Spleen (tissue), 11 donors: ENCODE results near the gene RPL10. TPM values are rescaled to one million over a fixed set of nuclear protein-coding genes. Genes with fewer than 3 reads are reported as not detected.

Experiments used
- DNase-seq: peaks from one replicate; pipeline ENCODE4 v3.0.0-alpha.2; 2020
- H3K27ac ChIP-seq, 8 donors: fragments of 200-600 bp; sonication (generic) in 7 of 8; 1 replicate in 4 of 8; 2 replicates in 4 of 8; pipeline versions ENCODE4 v1.5.0 to v1.8.0; 2016 to 2021; ENCODE audit warnings: inconsistent platforms in 4 of 8, mild to moderate bottlenecking in 4 of 8, moderate library complexity in 1 of 8
- H3K27me3 ChIP-seq, 7 donors: fragments of 200-600 bp; sonication (generic) in 6 of 7; replicated peaks in 1 of 7; 1 replicate in 4 of 7; 2 replicates in 3 of 7; pipeline versions ENCODE4 v1.5.0 to v1.8.0; 2016 to 2021; ENCODE audit warnings: inconsistent platforms in 3 of 7, mild to moderate bottlenecking in 1 of 7
- H3K36me3 ChIP-seq, 6 donors: fragments of 200-600 bp; sonication (generic) in 5 of 6; 1 replicate in 4 of 6; 2 replicates in 2 of 6; pipeline versions ENCODE4 v1.5.0 to v1.8.0; 2016 to 2021; ENCODE audit warnings: inconsistent platforms in 2 of 6
- H3K4me1 ChIP-seq, 6 donors: fragments of 200-600 bp; sonication (generic) in 5 of 6; 1 replicate in 3 of 6; 2 replicates in 3 of 6; pipeline versions ENCODE4 v1.5.0 to v1.8.0; 2016 to 2021; ENCODE audit warnings: inconsistent platforms in 3 of 6
- H3K4me3 ChIP-seq, 8 donors: fragments of 200-600 bp; sonication (generic) in 7 of 8; 1 replicate in 4 of 8; 2 replicates in 4 of 8; pipeline versions ENCODE4 v1.5.0 to v1.8.0; 2016 to 2021; ENCODE audit warnings: inconsistent platforms in 4 of 8, mild to moderate bottlenecking in 4 of 8, moderate library complexity in 2 of 8
- H3K9me3 ChIP-seq, 8 donors: fragments of 200-600 bp; sonication (generic) in 7 of 8; 1 replicate in 4 of 8; 2 replicates in 4 of 8; pipeline versions ENCODE4 v1.5.0 to v1.8.0; 2016 to 2021; ENCODE audit warnings: inconsistent platforms in 4 of 8
- POLR2A ChIP-seq, 3 donors: fragments of 450-650 bp; IDR thresholded peaks; one replicate each; pipeline ENCODE4 v1.5.1; 2017; ENCODE audit warnings: antibody characterized with exemption in 3 of 3, mild to moderate bottlenecking in 1 of 3
- POLR2AphosphoS5 ChIP-seq, 3 donors: sonication (generic); formaldehyde crosslinking; IDR thresholded peaks; one replicate each; pipeline ENCODE4 v1.5.1; 2017; ENCODE audit warnings: antibody characterized with exemption in 3 of 3
- WGBS, 5 donors: extraction: QIAGEN DNeasy Blood & Tissue Kit in 3 of 5; methylation state at CpG; one replicate each; pipeline versions ENCODE4 v1.1.5 to v1.1.7; 2013 to 2018; 5-methylcytosine and 5-hydroxymethylcytosine counted together
- intact Hi-C: fragments of 100-400 bp; cut with DNase I; formaldehyde crosslinking; loops from one replicate; pipeline ENCODE4 v1.15.0; 2023; ENCODE audit warnings: low total_unique reads
- polyA plus RNA-seq, 3 donors: library from polyadenylated mRNA; stranded (reverse); fragments of 200-250 nt; gene quantifications; one replicate each; pipeline ENCODE4 v1.2.1, GENCODE V29; 2013
- total RNA-seq, 7 donors: library from RNA; depleted of rRNA in 3 of 7; stranded (reverse); fragments of >200 nt in 3 of 7; fragmentation: NEBNext Ultra II Directional in 4 of 7; extraction: Animal tissue kit (Norgen Biotek cat#: 25700) in 4 of 7; gene quantifications; one replicate each; pipeline versions ENCODE4 v1.1.0 to v1.2.1, GENCODE V29; 2016 to 2021
- TF ChIP-seq, protein P1 (sequence below), 11 experiments: fragments of 200-600 bp in 7 of 11; fragments of 450-650 bp in 4 of 11; sonication (generic) in 4 of 11; IDR thresholded peaks in 8 of 11; conservative IDR thresholded peaks in 3 of 11; 1 replicate in 7 of 11; 2 replicates in 4 of 11; pipeline versions ENCODE4 v1.4.0 to v1.8.0; 2016 to 2021; ENCODE audit warnings: antibody characterized with exemption in 11 of 11, inconsistent platforms in 4 of 11, mild to moderate bottlenecking in 1 of 11
- donor health status: healthy with polysubstance abuse.
- donor health status: DM: no; HTN: no; CAD: no; lungs with moderate emphysema.
- donor health status: DM: no; HTN: no; CAD: no.
- donor health status: Bipolar disorder and iron deficiency.
- donor health status: healthy.
- donor health status: DM: no; HTN: no; CAD: no.
- donor health status: DM: yes; HTN: yes; CAD: no.

The RPL10 gene
- total and polyA plus RNA-seq, 10 donors: 2,711 to 9,324 (median 3,504) TPM

GRCh38 chrX:154436374-154436982, 38.3 kb downstream of the RPL10 start:
- intact Hi-C loops: no loop called here
- TF ChIP-seq POLR2AphosphoS5 (IDR thresholded peaks at IDR 0.05) (peak in 2 of 3 donors; percentile 22 to 62), POLR2A (IDR thresholded peaks at IDR 0.05) (no peak)
- DNase-seq: peak; percentile 90
- Histone ChIP-seq H3K36me3 (peaks cover 0 to 77% (median 22%) of the 10 kb centered on the region in 6 donors), H3K9me3 (no peaks in the 10 kb centered on the region), H3K4me1 (peaks cover 4 to 55% (median 21%) of the 10 kb centered on the region in 6 donors), H3K4me3 (peak overlapping the region in 7 of 8 donors; percentile 61 to 93 (median 78)), H3K27me3 (no peaks in the 10 kb centered on the region), H3K27ac (peak overlapping the region; percentile 60 to 95 (median 90))
- 7 to 63% (median 20%) methylated on average over 1 to 56 of the region's 78 CpGs for WGBS, 5 donors

DNA sequence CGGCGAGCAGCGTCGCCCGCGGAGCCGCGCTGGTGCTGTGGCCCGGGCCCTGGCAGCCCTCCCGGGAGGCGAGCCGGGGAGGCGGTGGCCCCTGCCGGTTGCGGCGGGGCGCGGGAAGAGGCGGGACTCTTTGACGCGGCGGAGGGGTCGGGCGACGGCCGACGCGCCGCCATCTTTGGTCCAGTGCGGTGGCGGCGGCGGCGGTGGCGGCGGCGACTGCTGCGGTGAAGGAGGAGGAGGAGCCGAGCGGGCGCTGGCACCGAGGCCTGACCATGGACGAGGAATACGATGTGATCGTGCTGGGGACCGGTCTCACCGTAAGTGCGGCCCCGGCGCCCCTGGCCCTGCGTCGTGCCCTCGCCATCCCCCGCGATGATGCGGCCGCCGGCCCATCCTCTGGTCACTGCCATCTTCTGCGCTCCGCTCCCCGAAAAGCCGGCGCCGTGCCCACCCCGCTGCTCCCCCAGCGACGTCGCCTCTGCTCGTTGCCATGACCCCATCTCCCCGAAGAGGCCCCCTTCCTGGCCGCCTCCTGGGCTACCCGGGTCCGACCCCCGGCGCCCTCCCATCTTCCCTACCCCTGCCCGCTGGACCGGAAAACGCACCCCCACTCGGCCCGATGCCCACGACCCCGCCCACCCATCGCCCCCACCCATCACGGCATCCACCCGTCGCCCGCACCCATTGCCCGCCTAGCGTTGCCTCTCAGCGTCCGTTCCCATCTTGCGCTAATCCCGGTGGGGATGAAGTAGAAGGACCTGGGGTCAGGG, 39.0 kb downstream of the RPL10 start, which contains the start of gene GDI1:
TSS of gene GDI1 (plus strand) at position 172 of the 770 bp plus-strand sequence. CDS start at position 273, 101 bp downstream.
- Histone ChIP-seq H3K9me3 (no peaks in the 10 kb centered on the region), H3K27me3 (no peaks in the 10 kb centered on the region), H3K36me3 (peaks cover 0 to 77% (median 25%) of the 10 kb centered on the region in 6 donors), H3K4me1 (peaks cover 4 to 55% (median 17%) of the 10 kb centered on the region in 6 donors), H3K4me3 (peak within 1 kb of the TSS; percentile 61 to 93 (median 76)), H3K27ac (peak within 1 kb of the TSS; percentile 60 to 95 (median 90))
- intact Hi-C loops: no loop called here
- WGBS, 5 donors: 0 to 58% (median 1%) methylated on average over 8 to 93 of the region's 93 CpGs
- TF ChIP-seq POLR2A (IDR thresholded peaks at IDR 0.05) (peak in 1 of 3 donors; percentile 23), POLR2AphosphoS5 (IDR thresholded peaks at IDR 0.05) (peak; percentile 80 to 84 (median 81))
- TF ChIP-seq, protein P1, sequence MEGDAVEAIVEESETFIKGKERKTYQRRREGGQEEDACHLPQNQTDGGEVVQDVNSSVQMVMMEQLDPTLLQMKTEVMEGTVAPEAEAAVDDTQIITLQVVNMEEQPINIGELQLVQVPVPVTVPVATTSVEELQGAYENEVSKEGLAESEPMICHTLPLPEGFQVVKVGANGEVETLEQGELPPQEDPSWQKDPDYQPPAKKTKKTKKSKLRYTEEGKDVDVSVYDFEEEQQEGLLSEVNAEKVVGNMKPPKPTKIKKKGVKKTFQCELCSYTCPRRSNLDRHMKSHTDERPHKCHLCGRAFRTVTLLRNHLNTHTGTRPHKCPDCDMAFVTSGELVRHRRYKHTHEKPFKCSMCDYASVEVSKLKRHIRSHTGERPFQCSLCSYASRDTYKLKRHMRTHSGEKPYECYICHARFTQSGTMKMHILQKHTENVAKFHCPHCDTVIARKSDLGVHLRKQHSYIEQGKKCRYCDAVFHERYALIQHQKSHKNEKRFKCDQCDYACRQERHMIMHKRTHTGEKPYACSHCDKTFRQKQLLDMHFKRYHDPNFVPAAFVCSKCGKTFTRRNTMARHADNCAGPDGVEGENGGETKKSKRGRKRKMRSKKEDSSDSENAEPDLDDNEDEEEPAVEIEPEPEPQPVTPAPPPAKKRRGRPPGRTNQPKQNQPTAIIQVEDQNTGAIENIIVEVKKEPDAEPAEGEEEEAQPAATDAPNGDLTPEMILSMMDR (IDR thresholded peaks at IDR 0.05 in 8 of 11, conservative IDR thresholded peaks at IDR 0.05 in 3 of 11): no peak
- DNase-seq: peak; percentile 89

GRCh38 chrX:154437971-154438893, 40.1 kb downstream of the RPL10 start:
- 62 to 74% (median 66%) methylated on average over 22 to 28 of the region's 28 CpGs for WGBS, 5 donors
- Histone ChIP-seq H3K27me3 (no peaks in the 10 kb centered on the region), H3K4me1 (peaks cover 4 to 58% (median 17%) of the 10 kb centered on the region in 6 donors), H3K4me3 (peak overlapping the region; percentile 61 to 93 (median 76)), H3K9me3 (no peaks in the 10 kb centered on the region), H3K36me3 (peaks cover 0 to 77% (median 24%) of the 10 kb centered on the region in 6 donors), H3K27ac (peak overlapping the region in 5 of 8 donors; percentile 90 to 95 (median 91))
- peak in 1 of 3 donors; percentile 13 for TF ChIP-seq POLR2AphosphoS5 (IDR thresholded peaks at IDR 0.05)
- no peak for TF ChIP-seq POLR2A (IDR thresholded peaks at IDR 0.05)
- TF ChIP-seq, protein P1 (IDR thresholded peaks at IDR 0.05 in 8 of 11, conservative IDR thresholded peaks at IDR 0.05 in 3 of 11): no peak
- DNase-seq: no peak
- intact Hi-C loops: no loop called here

- Histone ChIP-seq H3K4me3 (no peak overlapping the region), H3K4me1 (peaks cover 9 to 70% (median 25%) of the 10 kb centered on the region in 6 donors), H3K27ac (no peak overlapping the region), H3K9me3 (no peaks in the 10 kb centered on the region), H3K36me3 (peaks cover 0 to 61% (median 21%) of the 10 kb centered on the region in 6 donors), H3K27me3 (peaks cover 0 to 6% (median 0%) of the 10 kb centered on the region in 7 donors)
- 87 to 94% (median 89%) methylated on average over 8 to 18 of the region's 18 CpGs for WGBS, 5 donors
- TF ChIP-seq, protein P1 (IDR thresholded peaks at IDR 0.05 in 8 of 11, conservative IDR thresholded peaks at IDR 0.05 in 3 of 11): no peak
- TF ChIP-seq POLR2A (IDR thresholded peaks at IDR 0.05): no peak
- TF ChIP-seq POLR2AphosphoS5 (IDR thresholded peaks at IDR 0.05): no peak
- intact Hi-C loops: no loop called here
- no peak for DNase-seq
Measured at GRCh38 chrX:154439841-154440240, 41.7 kb downstream of the RPL10 start.
